Cerebellar cortex (tissue), 1 donor: ENCODE measurements around the gene TSPAN9.
A peak's percentile ranks its signal among the peaks of the same experiment; 100 is the strongest.

Experiments used
- DNase-seq: peaks from one replicate; pipeline ENCODE4 v3.0.0-alpha.2; 2015; ENCODE audit warnings: low spot score

TSPAN9 gene

GRCh38 chr12:3124917-3125316 is 47.7 kb downstream of the TSPAN9 start:
- no peak for DNase-seq

GRCh38 chr12:3125674-3126073 is 48.5 kb downstream of the TSPAN9 start:
- no peak for DNase-seq

DNA sequence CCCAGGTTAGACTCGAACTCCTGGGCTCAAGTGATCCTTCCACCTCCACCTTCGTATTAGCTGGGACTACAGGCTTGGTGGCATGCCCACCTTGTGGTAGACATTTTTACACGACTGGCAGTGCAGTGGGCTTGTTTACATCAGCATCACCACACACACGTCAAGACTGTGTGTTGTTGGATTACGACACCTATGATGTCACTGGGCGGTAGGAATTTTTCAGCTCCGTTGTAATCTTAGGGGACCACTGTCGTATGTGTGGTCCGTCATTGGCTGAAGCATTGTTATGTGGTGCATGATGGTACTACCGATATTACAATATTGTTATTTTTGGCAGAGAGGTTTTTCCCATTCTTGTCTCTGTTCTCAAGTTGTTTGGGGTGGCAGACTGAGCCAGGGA is 50.7 kb downstream of the TSPAN9 start:
- DNase-seq, result no peak

DNA sequence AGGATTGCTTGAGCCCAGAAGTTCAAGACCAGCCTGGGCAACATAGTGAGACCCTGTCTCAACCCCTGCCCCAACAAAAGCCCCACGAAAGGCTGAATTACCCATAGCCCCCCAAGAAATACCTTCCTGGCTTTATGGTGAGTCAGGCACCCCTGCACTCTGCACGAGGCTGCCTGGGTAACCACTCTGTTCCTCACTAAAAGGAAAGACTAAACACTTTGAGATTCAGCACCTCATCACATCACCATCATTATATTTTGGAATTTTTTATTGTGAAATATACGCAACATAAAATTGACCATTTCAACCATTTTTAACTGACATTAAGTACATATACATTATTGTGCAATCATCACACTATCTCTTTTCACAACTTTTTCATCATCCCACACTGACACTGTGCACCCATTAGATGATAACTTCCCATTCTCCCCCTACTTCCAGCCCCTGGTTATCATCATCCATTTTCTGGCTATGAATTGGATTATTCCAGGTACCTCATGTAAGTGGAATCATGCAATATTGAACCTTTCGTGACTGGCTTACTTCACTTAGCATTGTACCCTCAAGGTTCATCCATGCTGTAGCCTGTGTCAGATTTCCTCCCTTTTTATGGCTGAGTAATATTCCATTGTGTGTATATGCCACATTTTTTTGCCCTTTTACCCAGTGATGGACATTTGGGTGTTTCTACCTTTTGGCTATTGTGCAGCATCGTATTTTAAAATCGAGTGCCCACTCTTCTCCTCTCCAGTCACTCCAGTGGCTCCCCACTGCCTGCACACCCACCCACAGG is 51.5 kb downstream of the TSPAN9 start:
- no peak for DNase-seq

DNA sequence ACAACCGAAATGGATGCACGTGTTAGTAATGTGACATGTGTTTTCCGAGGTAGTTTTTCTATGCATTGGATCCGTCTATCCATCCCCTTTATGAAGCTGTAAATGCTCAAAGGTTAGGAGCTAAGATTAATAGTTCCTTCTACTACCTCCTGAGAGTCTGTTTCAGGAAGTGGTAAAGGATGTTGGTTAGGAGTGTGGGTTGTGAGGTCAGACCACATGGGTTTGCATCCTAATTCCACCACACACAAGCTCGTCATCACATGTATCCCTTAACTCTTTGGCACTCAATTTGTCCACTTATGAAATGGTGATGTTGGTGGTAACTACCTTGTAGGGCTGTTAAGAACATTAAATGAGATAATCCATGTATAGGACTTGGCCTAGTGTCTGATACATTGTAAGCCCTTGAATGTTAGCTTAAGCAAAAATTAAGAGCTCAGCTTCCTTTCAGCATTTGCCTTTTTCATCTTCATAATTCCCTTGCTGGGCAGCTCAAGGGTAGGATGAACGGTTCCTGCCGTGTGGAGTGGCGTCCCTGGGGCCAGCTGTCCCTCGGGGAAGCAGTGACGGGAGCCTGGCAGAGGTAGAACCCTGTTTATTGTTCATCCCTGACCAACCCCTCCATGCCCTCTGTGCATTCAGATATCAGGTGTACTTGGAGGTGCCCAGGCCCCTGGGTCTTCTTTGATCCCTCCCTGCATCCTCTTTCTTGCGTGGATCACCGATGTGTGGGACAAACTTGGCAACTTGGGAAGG is 52.3 kb downstream of the TSPAN9 start:
- no peak for DNase-seq

DNA sequence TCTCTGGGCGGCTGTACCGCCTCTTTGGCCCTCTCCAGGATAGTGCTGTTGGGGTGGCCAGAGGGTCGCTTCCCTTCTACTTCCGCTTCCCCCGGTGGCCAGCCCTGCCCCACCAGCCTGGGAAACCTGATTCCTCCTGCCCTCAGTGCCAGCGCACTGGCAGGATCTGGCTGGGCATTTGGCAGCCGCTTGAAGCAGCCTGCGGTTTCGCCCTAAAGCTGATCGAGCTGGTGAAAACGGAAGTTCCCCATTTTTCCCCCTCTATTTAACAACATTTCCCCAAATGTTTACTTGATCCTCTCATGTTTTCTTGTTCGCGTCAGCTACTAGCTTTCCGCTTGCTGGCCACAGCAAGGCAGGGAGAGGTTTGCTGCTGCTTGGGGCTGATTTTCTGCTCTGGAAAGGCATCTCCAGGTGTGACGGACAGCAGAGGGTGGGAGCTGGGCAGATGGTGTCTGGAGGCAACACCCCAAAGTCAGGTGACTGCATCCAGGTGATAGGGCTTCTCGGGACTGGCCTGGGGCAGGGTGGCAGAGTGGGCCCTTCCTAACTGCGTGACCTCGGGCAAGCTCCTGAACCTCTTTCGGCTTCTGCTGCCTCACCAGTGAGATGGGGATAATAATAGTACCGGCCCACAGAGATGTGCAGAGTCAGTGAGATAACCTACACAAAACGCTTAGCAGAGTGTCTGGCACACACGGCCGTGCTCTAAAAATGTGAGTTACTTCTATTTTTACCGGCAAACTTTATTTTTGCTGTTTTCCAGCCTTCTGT is 53.1 kb downstream of the TSPAN9 start:
- DNase-seq, result no peak

DNA sequence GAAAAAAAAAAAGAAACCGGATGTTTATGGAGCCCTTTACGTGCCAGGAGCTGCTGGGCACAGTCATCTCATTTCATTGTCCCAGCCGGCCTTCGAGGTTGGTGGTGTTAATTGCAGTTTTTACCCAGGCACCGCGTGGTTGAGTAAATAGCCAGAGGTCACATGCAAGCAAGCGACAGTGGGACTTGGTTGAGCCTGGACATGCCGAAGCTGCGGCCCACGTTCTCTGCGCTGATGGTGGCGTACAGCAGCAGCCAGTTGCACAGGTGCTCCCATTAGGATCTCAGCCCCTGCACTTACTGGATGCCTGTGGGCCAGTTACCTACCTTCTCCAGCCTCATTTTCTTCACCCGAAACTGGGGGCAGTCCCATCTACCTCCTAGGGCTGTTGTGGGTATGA is 54.0 kb downstream of the TSPAN9 start:
- DNase-seq, result no peak

DNA sequence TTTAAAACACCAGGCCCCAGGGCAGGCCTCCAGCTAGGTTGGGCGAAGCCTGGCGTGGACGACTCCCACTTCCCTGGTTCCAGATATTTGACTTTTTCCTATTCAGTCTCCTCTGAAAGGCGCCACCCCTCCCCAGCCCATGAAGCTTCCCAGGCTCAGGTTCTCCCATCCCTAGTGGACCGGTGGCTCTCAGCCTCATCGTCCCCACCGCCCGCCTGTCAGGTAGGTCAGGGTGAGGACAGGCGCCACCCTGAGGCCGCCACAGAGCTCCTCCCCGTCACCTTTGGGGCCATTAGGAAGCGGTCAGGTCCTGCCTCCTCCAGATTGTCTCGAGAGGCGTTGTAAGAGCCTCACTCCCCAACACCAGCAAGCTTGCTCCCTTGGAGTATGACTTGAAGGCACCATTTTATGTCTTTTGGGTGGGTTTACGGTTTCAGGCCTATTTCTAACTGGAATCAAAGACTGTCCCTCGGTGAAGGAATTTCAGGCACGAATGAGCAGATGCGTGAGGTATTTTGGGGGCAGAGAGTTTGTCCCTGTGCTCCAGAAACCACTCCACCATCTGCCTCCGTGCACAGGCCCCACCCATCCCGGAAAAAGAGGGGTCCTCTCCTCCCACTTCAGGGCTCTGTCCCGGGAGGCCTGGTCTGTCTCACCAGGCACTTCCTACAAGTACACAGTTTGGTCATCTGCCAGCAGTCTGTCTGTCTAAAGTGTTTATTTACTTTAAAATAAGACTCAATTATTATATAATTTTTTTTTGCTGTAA is 55.6 kb downstream of the TSPAN9 start:
- no peak for DNase-seq

DNA sequence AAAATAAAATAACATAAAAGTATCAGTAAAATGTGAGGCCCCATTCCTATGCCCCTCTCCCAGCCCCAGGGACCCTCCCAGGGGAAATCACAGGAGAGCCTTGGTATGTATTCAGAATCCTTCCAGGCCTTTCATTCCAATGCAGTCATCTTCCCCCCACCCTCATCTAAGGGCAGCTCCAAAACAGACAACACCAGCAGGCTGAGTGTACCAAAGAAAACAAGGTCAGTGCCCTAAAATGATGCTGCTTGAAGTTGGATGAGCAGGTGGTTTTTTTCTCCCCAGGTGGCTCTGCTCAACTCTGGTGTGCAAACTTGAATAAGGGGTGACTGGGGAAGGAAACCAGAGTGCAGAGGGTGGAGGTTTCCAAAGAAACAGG is 56.2 kb downstream of the TSPAN9 start:
- DNase-seq, result no peak

DNA sequence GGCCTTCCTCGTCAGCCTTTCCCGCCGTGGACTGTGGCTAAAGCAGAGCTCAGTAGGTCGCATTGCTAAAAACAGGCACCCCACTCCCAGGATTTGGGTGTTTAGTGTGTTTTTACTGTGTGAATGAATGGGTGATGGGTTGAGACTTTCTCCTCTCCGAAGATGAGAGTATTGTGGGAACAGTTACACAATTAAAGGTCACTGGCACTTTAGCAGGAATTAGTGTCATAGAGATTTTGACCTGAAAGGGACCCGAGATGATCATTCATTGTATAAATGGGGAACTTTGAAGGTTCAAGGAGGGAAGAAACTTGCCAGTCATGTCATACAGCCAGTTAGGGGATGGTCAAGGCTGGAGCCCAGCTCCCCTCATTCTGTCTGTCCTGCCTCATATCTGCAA is 56.9 kb downstream of the TSPAN9 start:
- no peak for DNase-seq

- DNase-seq, result no peak
Observed at GRCh38 chr12:3134526-3135135, 57.5 kb downstream of the TSPAN9 start.

DNA sequence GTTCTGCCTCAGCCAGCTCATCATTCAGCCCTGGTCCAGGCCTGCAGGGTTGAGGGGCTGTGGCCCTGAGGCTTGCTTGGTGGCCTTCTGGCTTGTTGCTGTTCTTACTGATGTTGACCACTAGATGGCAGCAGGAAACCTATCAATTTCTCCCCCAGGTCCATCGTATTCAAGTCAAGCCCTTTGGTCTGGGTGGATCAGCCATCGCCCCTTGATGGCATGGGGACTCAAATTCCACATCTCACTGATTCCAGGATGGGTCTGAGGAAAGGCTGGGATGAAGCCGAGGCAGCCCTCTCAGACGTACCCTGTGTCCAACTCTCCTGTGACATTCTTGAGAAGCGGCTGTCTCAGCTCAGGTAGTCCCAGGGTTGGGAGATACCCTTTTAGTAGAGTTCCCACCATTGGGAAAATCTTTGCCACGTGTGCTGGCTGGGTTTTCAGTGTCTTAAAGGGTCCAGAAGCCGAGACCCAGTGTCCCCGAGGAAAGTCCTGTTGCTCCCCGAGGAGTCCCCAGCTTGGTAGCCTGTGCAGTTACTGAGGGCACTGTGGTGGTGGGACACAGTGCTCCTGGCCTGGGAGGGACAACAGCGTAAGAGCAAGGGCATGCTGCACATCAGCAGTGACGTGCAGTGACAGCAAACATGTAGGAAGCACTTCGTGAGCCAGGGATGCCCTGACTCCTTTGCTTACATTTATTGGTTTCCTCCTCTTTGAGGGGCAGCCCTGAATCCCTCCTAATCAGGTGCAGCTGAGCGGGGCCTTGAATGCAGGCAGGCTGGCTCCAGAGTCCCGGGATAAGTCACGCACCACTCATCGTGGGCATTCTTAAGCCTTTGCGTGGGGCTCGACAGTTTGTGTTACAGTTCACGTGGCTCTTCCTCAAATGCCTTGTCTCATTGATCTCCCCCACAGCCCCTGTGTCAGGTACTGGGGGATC is 58.6 kb downstream of the TSPAN9 start:
- DNase-seq, result peak; percentile 95

DNA sequence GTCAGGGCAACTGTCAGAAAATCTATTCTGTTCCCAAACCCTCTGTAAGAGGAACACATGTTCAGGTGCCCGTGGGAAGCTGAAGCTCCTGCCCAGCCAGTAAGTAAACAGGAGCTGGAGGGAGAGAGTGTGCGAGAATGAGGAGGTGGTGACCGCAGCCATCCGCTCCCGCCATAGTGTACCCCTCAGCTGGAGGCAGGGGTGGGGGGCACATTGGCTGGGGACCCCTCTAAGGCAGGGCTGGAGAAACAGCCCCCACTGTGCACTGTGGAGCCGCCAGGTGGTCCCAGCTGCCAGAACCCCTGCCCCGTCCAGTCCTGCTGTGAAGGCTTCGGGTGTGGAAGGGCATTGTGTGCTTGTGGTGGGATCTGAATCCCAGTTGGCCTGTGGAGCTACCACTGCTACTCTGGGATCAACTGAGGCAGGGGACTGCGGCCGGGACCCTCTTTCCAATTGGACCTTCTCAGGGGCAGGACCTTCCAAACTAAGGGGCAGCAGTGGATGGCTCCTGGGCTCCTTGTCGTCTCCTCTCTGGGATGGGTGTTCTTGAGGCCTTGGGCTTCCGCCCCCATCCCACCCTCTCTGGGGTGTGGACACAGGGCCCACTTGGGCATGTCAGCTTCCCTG is 59.6 kb downstream of the TSPAN9 start:
- no peak for DNase-seq

DNA sequence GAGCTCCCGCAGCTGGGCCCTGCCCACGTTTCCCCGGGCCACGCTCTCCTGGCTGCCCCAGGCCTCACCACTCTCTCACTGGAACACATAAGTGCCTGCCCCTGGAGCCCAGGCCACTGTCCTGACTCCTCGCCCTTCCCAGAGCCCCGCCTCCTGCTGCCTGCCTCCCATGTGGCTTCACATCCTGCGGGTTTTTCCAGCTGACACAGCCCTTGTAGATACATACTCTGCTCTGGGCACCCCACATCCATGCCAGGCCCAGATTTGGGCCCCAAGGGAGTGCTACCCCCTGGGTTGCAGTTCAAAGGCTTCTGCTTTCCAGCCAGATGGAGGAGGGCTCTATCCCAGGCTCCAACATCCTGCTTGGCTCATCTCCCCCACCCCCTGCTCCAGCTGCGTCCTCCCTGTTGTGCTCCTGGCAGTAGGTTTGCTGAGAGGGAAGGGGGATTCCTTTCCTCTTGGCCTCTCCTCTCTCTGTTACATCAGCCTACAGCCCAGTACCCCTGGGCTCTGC is 60.1 kb downstream of the TSPAN9 start:
- DNase-seq, result no peak

DNA sequence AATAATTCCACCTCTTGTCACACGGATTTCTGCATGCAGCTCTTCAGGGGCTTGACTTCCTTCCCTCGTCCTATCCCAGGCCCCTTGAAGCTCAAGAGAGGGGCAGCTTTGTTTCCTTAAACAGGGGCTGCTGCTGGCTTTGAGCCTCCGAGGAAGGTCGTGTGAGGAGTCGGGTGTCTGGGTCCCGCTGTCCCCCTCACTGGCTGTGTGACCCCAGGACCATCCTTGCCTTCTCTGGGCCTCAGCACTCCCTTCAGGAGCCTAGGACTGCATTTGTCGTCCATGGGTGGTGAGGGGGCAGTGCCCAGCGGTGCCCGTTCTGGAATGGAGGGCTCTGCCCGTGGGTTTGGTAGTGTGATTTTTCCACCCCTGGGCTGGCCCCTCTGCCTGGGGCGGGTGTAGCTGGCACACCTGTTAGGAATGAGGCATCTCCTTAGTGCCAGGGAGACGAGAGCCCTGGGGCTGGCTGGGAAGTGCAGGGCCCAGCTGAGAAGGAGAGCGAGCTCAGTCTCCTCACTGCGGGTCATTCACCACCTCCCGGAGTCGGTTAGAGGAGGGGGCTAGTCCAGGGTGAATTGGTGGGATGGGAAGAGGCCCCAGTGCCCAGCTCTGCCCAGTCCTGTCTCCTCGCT is 60.8 kb downstream of the TSPAN9 start:
- no peak for DNase-seq

DNA sequence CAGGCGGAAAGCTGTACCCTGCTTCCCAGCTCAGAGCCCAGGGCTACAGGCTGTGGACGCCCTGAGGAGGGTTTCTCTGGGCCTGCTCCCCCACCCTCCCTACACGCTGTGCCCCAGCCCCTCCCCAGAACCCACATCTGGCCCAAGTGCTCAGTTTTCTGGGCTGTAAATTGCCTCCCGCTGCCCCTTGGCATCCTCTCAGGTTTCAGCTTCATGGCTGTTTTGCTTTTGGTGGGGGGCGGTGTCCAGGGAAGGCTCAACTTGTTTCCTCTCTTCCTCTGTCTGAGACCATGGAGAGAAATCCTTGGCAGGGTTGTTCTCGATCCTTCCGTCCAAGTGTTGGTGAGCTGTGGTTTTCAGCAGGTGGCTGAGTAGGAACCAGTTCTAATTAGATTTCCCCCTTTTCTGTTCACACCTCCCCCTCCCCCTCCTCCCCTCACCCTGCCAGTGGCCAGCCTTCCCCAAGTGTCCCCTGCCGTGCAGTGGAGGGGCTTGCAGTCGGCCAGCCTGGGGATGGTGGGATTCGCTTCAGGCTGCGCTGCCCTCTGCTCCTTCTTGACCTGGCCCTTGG is 61.8 kb downstream of the TSPAN9 start:
- no peak for DNase-seq

GRCh38 chr12:3139760-3140159 is 62.6 kb downstream of the TSPAN9 start:
- no peak for DNase-seq

DNA sequence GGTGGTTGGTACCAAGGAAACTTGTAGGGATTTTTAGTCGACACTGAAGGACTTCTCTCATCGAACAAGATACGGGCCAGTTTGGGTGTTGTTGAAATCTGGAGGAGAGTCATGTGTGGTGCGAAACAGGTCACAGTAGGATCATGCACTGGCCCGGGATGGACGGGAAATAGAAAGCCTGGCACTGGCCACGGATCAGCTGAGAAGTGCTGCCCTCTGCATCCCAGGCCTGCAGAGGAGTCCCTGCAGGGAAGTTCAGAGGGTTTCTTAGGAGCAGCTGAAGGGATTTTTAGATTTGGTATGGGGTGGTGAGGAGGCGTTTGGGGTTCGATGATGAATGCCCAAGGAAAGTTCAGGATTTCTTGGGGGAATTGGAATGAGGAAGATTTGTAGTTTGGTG is 63.1 kb downstream of the TSPAN9 start:
- DNase-seq, result peak; percentile 62
